Measurements from ENCODE around the gene ERAP2. TPM values are rescaled to one million over a fixed set of nuclear protein-coding genes. Genes with fewer than 3 reads are reported as not detected.

The ERAP2 gene
- total RNA-seq (2013) = 104 TPM
- polyA plus RNA-seq = 10 to 100 TPM in 1 of 3 donors, 1 to 10 TPM in 2; 3.0 to 20.4 (median 3.4) TPM
- 22.4 and 39.2 TPM in 2 replicates for polyA minus RNA-seq
- 5.9 to 193 (median 82.4) reads per million in 11 experiments for total RNA-seq

- peak within 1 kb of the TSS; percentile 82 for H3K4me2 ChIP-seq (replicated peaks; ENCODE audit: extremely low read depth, low read length, poor library complexity, severe bottlenecking)
- H2AFZ ChIP-seq (ENCODE audit: insufficient read depth, low read depth, low read length, poor library complexity, severe bottlenecking) = peak within 1 kb of the TSS; percentile 92
- Mint-ChIP-seq H3K36me3 (peaks cover 0 to 3% of the 10 kb centered on the region in 2 donors), H3K9me3 (no peaks in the 10 kb centered on the region), H3K4me1 (peaks cover 35% of the 10 kb centered on the region), H3K27ac (peak within 1 kb of the TSS; percentile 89 to 96 (median 91)), H3K27me3 (ENCODE audit: low read depth in 3 of 3) (peaks cover 0 to 4% (median 0%) of the 10 kb centered on the region in 3 donors), H3K4me3 (peak within 1 kb of the TSS; percentile 88 to 97)
- H3K79me2 ChIP-seq (ENCODE audit: insufficient read depth, low read length) = peaks cover 22% of the 10 kb centered on the region
- peak; percentile 17 to 57 (median 36) for DNase-seq
- H4K20me1 ChIP-seq (ENCODE audit: insufficient read depth, low read length) = no peaks in the 10 kb centered on the region
- TF ChIP-seq, protein P1, sequence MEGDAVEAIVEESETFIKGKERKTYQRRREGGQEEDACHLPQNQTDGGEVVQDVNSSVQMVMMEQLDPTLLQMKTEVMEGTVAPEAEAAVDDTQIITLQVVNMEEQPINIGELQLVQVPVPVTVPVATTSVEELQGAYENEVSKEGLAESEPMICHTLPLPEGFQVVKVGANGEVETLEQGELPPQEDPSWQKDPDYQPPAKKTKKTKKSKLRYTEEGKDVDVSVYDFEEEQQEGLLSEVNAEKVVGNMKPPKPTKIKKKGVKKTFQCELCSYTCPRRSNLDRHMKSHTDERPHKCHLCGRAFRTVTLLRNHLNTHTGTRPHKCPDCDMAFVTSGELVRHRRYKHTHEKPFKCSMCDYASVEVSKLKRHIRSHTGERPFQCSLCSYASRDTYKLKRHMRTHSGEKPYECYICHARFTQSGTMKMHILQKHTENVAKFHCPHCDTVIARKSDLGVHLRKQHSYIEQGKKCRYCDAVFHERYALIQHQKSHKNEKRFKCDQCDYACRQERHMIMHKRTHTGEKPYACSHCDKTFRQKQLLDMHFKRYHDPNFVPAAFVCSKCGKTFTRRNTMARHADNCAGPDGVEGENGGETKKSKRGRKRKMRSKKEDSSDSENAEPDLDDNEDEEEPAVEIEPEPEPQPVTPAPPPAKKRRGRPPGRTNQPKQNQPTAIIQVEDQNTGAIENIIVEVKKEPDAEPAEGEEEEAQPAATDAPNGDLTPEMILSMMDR (IDR thresholded peaks at IDR 0.05) = no peak
- H3K27me3 ChIP-seq (ENCODE audit: control insufficient read depth in 2 of 2, insufficient read depth in 2 of 2, low read length in 2 of 2) = no peaks in the 10 kb centered on the region
- 0% methylated on average over 3 of the region's 6 CpGs for WGBS (ENCODE audit: insufficient coverage)
- peaks cover 29 to 39% of the 10 kb centered on the region in 2 donors for H3K4me1 ChIP-seq (ENCODE audit: control insufficient read depth in 1 of 2, insufficient read depth in 2 of 2, low read length in 2 of 2)
- no peaks in the 10 kb centered on the region for H3K9me3 ChIP-seq (replicated peaks in 1 of 2; ENCODE audit: control insufficient read depth in 1 of 2, insufficient read depth in 1 of 2, low read length in 2 of 2)
- intact Hi-C loops (cut with micrococcal nuclease) = loop anchor here (5.0 to 10.0 kb wide), 2 partner anchors 69 to 288 kb away; partner anchors contain the start of gene ERAP1 (in 1 of the 2)
- H3K4me3 ChIP-seq (replicated peaks in 1 of 3; ENCODE audit: low read depth in 2 of 3, low read length in 3 of 3) = peak within 1 kb of the TSS; percentile 86 to 100 (median 93)
- no peaks in the 10 kb centered on the region for H3K36me3 ChIP-seq (replicated peaks in 1 of 2; ENCODE audit: control insufficient read depth in 1 of 2, insufficient read depth in 2 of 2, low read length in 2 of 2)
- H3K27ac ChIP-seq (ENCODE audit: low read depth in 1 of 2, low read length in 2 of 2) = peak within 1 kb of the TSS; percentile 19 to 84
- H3K9ac ChIP-seq (ENCODE audit: insufficient read depth, low read length, poor library complexity, severe bottlenecking) = peak within 1 kb of the TSS; percentile 66
Measured at GRCh38 chr5:96876292-96876850, at the start of gene ERAP2. Gene ERAP2 (plus strand): TSS chr5:96876500. CDS start chr5:96879686, 3,186 bp downstream.

GRCh38 chr5:96829297-96829696 is 47.0 kb upstream of the ERAP2 start:
- no peaks in the 10 kb centered on the region for H3K27me3 ChIP-seq (ENCODE audit: control insufficient read depth in 2 of 2, insufficient read depth in 2 of 2, low read length in 2 of 2)
- no peaks in the 10 kb centered on the region for H4K20me1 ChIP-seq (ENCODE audit: insufficient read depth, low read length)
- Mint-ChIP-seq H3K36me3 (no peaks in the 10 kb centered on the region), H3K9me3 (peaks cover 0 to 2% (median 0%) of the 10 kb centered on the region in 7 donors), H3K27me3 (ENCODE audit: low read depth in 3 of 3) (peaks cover 0 to 2% (median 1%) of the 10 kb centered on the region in 3 donors), H3K27ac (no peak overlapping the region), H3K4me1 (peaks cover 5% of the 10 kb centered on the region), H3K4me3 (no peak overlapping the region)
- H3K4me1 ChIP-seq (ENCODE audit: control insufficient read depth in 1 of 2, insufficient read depth in 2 of 2, low read length in 2 of 2) = peaks cover 3 to 8% of the 10 kb centered on the region in 2 donors
- H3K36me3 ChIP-seq (replicated peaks in 1 of 2; ENCODE audit: control insufficient read depth in 1 of 2, insufficient read depth in 2 of 2, low read length in 2 of 2) = no peaks in the 10 kb centered on the region
- H3K4me3 ChIP-seq (replicated peaks in 1 of 3; ENCODE audit: low read depth in 2 of 3, low read length in 3 of 3) = no peak overlapping the region
- intact Hi-C loops (cut with micrococcal nuclease) = no loop called here
- WGBS (ENCODE audit: insufficient coverage) = 63% methylated on average over 2 of the region's 6 CpGs
- no peak overlapping the region for H3K9ac ChIP-seq (ENCODE audit: insufficient read depth, low read length, poor library complexity, severe bottlenecking)
- H2AFZ ChIP-seq (ENCODE audit: insufficient read depth, low read depth, low read length, poor library complexity, severe bottlenecking) = no peak overlapping the region
- H3K9me3 ChIP-seq (replicated peaks in 1 of 2; ENCODE audit: control insufficient read depth in 1 of 2, insufficient read depth in 1 of 2, low read length in 2 of 2) = no peaks in the 10 kb centered on the region
- no peaks in the 10 kb centered on the region for H3K79me2 ChIP-seq (ENCODE audit: insufficient read depth, low read length)
- no peak overlapping the region for H3K4me2 ChIP-seq (replicated peaks; ENCODE audit: extremely low read depth, low read length, poor library complexity, severe bottlenecking)
- H3K27ac ChIP-seq (ENCODE audit: low read depth in 1 of 2, low read length in 2 of 2) = no peak overlapping the region
- TF ChIP-seq, protein P1 (IDR thresholded peaks at IDR 0.05) = no peak
- DNase-seq = no peak
